H1 (cell line): ENCODE results near the gene TSPAN2. TPM values are rescaled to one million over a fixed set of nuclear protein-coding genes. Genes with fewer than 3 reads are reported as not detected.

Experiments used
- BRCA1 ChIP-seq: IDR thresholded peaks from 2 replicates; pipeline ENCODE4 v1.6.1; 2012; ENCODE audit warnings: low read depth, low read length, improper control_type of control experiment
- CHD7 ChIP-seq: fragments of 300-600 bp; sonication (generic); IDR thresholded peaks from 2 replicates; pipeline ENCODE4 v1.7.1; 2012; ENCODE audit warnings: low read length, moderate library complexity, mild to moderate bottlenecking, inconsistent platforms; ENCODE audit not compliant: insufficient replicate concordance
- EGR1 ChIP-seq: IDR thresholded peaks from 2 replicates; pipeline ENCODE4 v1.6.1; 2011; ENCODE audit warnings: low read depth, low read length, borderline replicate concordance
- EZH2 ChIP-seq: fragments of 200-600 bp; sonication (generic); IDR thresholded peaks from 2 replicates; pipeline ENCODE4 v1.7.1; 2012; ENCODE audit warnings: low read depth, mild to moderate bottlenecking, moderate library complexity, low read length, inconsistent platforms; ENCODE audit not compliant: severe bottlenecking
- GABPA ChIP-seq: IDR thresholded peaks from 2 replicates; pipeline ENCODE4 v1.6.1; 2011; ENCODE audit warnings: mild to moderate bottlenecking, low read length, moderate library complexity, borderline replicate concordance; ENCODE audit not compliant: insufficient read depth
- HDAC2 ChIP-seq, 2 experiments: fragments of 300-600 bp in 1 of 2; sonication (generic) in 1 of 2; IDR thresholded peaks; 2 replicates each; pipeline ENCODE4 v1.6.1; 2011 to 2012; ENCODE audit warnings: low read depth in 2 of 2, low read length in 2 of 2, mild to moderate bottlenecking in 2 of 2, moderate library complexity in 2 of 2, borderline replicate concordance in 1 of 2, inconsistent platforms in 1 of 2
- KDM4A ChIP-seq: IDR thresholded peaks from one replicate; pipeline ENCODE4 v1.7.1; 2012; ENCODE audit warnings: low read depth, mild to moderate bottlenecking, moderate library complexity, low read length, inconsistent platforms; ENCODE audit not compliant: severe bottlenecking
- PHF8 ChIP-seq: fragments of 200-600 bp; sonication (generic); conservative IDR thresholded peaks from 2 replicates; pipeline ENCODE4 v1.7.1; 2012; ENCODE audit warnings: low read depth, mild to moderate bottlenecking, inconsistent platforms, low read length, moderate library complexity
- RAD21 ChIP-seq, 2 experiments: IDR thresholded peaks in 1 of 2; conservative IDR thresholded peaks in 1 of 2; 2 replicates each; pipeline ENCODE4 v1.6.1; 2011; ENCODE audit warnings: low read depth in 2 of 2, low read length in 2 of 2, improper control_type of control experiment in 1 of 2, inconsistent platforms in 1 of 2, mild to moderate bottlenecking in 1 of 2, moderate library complexity in 1 of 2
- SUZ12 ChIP-seq: fragments of 200-600 bp; sonication (generic); IDR thresholded peaks from 2 replicates; pipeline ENCODE4 v1.6.1; 2012; ENCODE audit warnings: mild to moderate bottlenecking, inconsistent platforms, low read length, moderate library complexity, mixed read lengths
- ZNF274 ChIP-seq: IDR thresholded peaks from 2 replicates; pipeline ENCODE4 v1.7.0; 2012; ENCODE audit warnings: low read length, borderline replicate concordance; ENCODE audit errors: extremely low read depth
- polyA plus RNA-seq, 7 experiments: library from polyadenylated mRNA; depleted of rRNA in 3 of 7; stranded (reverse) in 5 of 7; unstranded in 2 of 7; fragments of >200 nt in 5 of 7; fragments of 200-250 nt in 2 of 7; gene quantifications; 1 replicate in 5 of 7; 2 replicates in 1 of 7; 4 replicates in 1 of 7; pipeline versions ENCODE4 v1.2.1 to v1.2.3, GENCODE V29; 2011 to 2013; ENCODE audit warnings: missing spikeins in 2 of 7, mixed read lengths in 2 of 7
- total RNA-seq: library from RNA; stranded (reverse); fragmentation: NEBNext Ultra II Directional; extraction: Animal tissue kit (Norgen Biotek cat#: 25700); gene quantifications from 2 replicates; pipeline ENCODE4 v1.2.1, GENCODE V29; 2021

Gene TSPAN2
- total and polyA plus RNA-seq, 2 of the 8 experiments (the other 6 are each of a cell fraction or from before 2014, with no cell fraction given) = 7.4 to 14.2 TPM

GRCh38 chr1:115059316-115059715, 30.0 kb downstream of the TSPAN2 start (continued):
- TF ChIP-seq CHD7 (no peak), PHF8 (no peak), BRCA1 (no peak), SUZ12 (no peak), ZNF274 (no peak), HDAC2 (IDR thresholded peaks at IDR 0.05; ENCODE audit: borderline replicate concordance in 1 of 2, low read depth in 2 of 2, low read length in 2 of 2) (no peak), EGR1 (no peak), RAD21 (IDR thresholded peaks at IDR 0.05 in 1 of 2, conservative IDR thresholded peaks at IDR 0.05 in 1 of 2; ENCODE audit: low read depth in 2 of 2, low read length in 2 of 2) (no peak), GABPA (no peak), KDM4A (no peak), EZH2 (no peak)
